Pancreas (tissue), 10 donors: ENCODE results near the gene PCDHGA6. TPM values are rescaled to one million over a fixed set of nuclear protein-coding genes. Genes with fewer than 3 reads are reported as not detected.
"Not testable (repeated sequence)": the region's sequence is repeated elsewhere in the genome, so short reads cannot be mapped to it uniquely, and the experiment has no call there.

ENCODE experiments used
- ATAC-seq, 4 donors: fragments of 200-7000 bp; cut with Tn5 transposase; one replicate each; pipeline versions ENCODE4 v1.8.0 to v1.9.1; 2020; ENCODE audit warnings: mild to moderate bottlenecking in 4 of 4, moderate library complexity in 4 of 4
- DNase-seq, 6 donors: peaks; one replicate each; pipeline ENCODE4 v3.0.0-alpha.2; 2020
- FAIRE-seq: peaks from 2 replicates; lab custom pipeline; 2012; peaks lifted over from hg19 to GRCh38; lab: Jason Lieb, UNC
- H3K27ac ChIP-seq, 4 donors: fragments of 200-600 bp; sonication (generic); 1 replicate in 3 of 4; 2 replicates in 1 of 4; pipeline versions ENCODE4 v1.5.0 to v1.8.0; 2020
- H3K27me3 ChIP-seq, 4 donors: fragments of 200-600 bp; one replicate each; pipeline ENCODE4 v1.8.0; 2021
- H3K36me3 ChIP-seq, 3 donors: fragments of 200-600 bp; sonication (generic) in 1 of 3; one replicate each; pipeline versions ENCODE4 v1.5.0 to v1.8.0; 2020 to 2021
- H3K4me1 ChIP-seq, 3 donors: fragments of 200-600 bp; one replicate each; pipeline ENCODE4 v1.8.0; 2021
- H3K4me3 ChIP-seq, 4 donors: fragments of 200-600 bp; sonication (generic) in 2 of 4; one replicate each; pipeline versions ENCODE4 v1.5.0 to v1.8.0; 2020 to 2021
- H3K9me3 ChIP-seq, 4 donors: fragments of 200-600 bp; one replicate each; pipeline ENCODE4 v1.8.0; 2021
- CTCF ChIP-seq, 4 donors: fragments of 200-600 bp; sonication (generic) in 3 of 4; IDR thresholded peaks; one replicate each; pipeline versions ENCODE4 v1.5.0 to v1.8.0; 2021; ENCODE audit warnings: antibody characterized with exemption in 4 of 4
- WGBS, 2 donors: extraction: QIAGEN DNeasy Blood & Tissue Kit; methylation state at CpG; one replicate each; pipeline ENCODE4 v1.1.7; 2013; 5-methylcytosine and 5-hydroxymethylcytosine counted together
- intact Hi-C, 3 donors: fragments of 100-400 bp; cut with DNase I; formaldehyde crosslinking; loops; one replicate each; pipeline versions ENCODE4 v1.11.1 to v1.14.2; 2022
- polyA plus RNA-seq, 2 donors: library from polyadenylated mRNA; stranded (reverse); fragments of 200-250 nt; gene quantifications; one replicate each; pipeline ENCODE4 v1.2.3, GENCODE V29; 2013
- total RNA-seq, 6 donors: library from RNA; stranded (reverse); fragmentation: NEBNext Ultra II Directional in 4 of 6; extraction: Animal tissue kit (Norgen Biotek cat#: 25700) in 4 of 6; gene quantifications; one replicate each; pipeline versions ENCODE4 v1.2.1 to v1.2.4, GENCODE V29; 2021 to 2023
- donor health status: healthy with polysubstance abuse.
- donor health status: DM: no; HTN: no; CAD: no; lungs with moderate emphysema.
- donor health status: DM: no; HTN: no; CAD: no.
- donor health status: control.
- donor health status: control.
- donor health status: Bipolar disorder and iron deficiency.
- donor health status: DM: yes; HTN: yes; CAD: no.
- donor health status: DM: no; HTN: no; CAD: no.
- donor health status: DM: no; HTN: no; CAD: no.
- donor health status: DM: yes; HTN: yes; CAD: no.

The PCDHGA6 gene
- 1 to 10 TPM; 1.4 to 3.1 (median 2.0) TPM for total RNA-seq
- 1 to 10 TPM; 1.1 to 1.4 TPM for polyA plus RNA-seq

GRCh38 chr5:141373673-141374317 is at the start of gene PCDHGA6:
Gene PCDHGA6 (plus strand): TSS chr5:141373891. CDS start chr5:141374084, 193 bp downstream.
- peaks cover 0 to 27% (median 2%) of the 10 kb centered on the region in 4 donors for H3K9me3 ChIP-seq
- no peak within 1 kb of the TSS for H3K27ac ChIP-seq
- no peaks in the 10 kb centered on the region for H3K4me1 ChIP-seq
- ATAC-seq (peak in 1 of 4 donors; percentile 38), FAIRE-seq (no peak), DNase-seq (no peak)
- H3K4me3 ChIP-seq = no peak within 1 kb of the TSS
- intact Hi-C loops = no loop called here
- 14 to 15% methylated on average over 27 of the region's 27 CpGs for WGBS, 2 donors
- no peaks in the 10 kb centered on the region for H3K36me3 ChIP-seq
- no peaks in the 10 kb centered on the region for H3K27me3 ChIP-seq
- TF ChIP-seq CTCF (IDR thresholded peaks at IDR 0.05) = peak in 1 of 4 donors; percentile 7

- DNase-seq (peak in 1 of 6 donors; percentile 25), FAIRE-seq (no peak), ATAC-seq (peak in 3 of 4 donors; percentile 80 to 87 (median 82))
- WGBS, 2 donors = 8 to 10% methylated on average over 27 of the region's 27 CpGs
- intact Hi-C loops = no loop called here
- H3K27me3 ChIP-seq = peaks cover 0 to 3% (median 1%) of the 10 kb centered on the region in 4 donors
- TF ChIP-seq CTCF (IDR thresholded peaks at IDR 0.05) = peak in 1 of 4 donors; percentile 19
- H3K4me3 ChIP-seq = peak overlapping the region in 1 of 4 donors; percentile 26
- no peak overlapping the region for H3K27ac ChIP-seq
- no peaks in the 10 kb centered on the region for H3K4me1 ChIP-seq
- H3K9me3 ChIP-seq = no peaks in the 10 kb centered on the region
- no peaks in the 10 kb centered on the region for H3K36me3 ChIP-seq
These were observed 47.4 kb upstream of the PCDHGA6 start for GRCh38 chr5:141326088-141326854.

- WGBS, 2 donors = 73% methylated on average over 8 of the region's 8 CpGs
- no peak for TF ChIP-seq CTCF (IDR thresholded peaks at IDR 0.05)
- DNase-seq = no peak
- Histone ChIP-seq H3K36me3 (no peaks in the 10 kb centered on the region), H3K27ac (no peak overlapping the region), H3K27me3 (peaks cover 0 to 7% (median 1%) of the 10 kb centered on the region in 4 donors), H3K4me3 (no peak overlapping the region), H3K4me1 (no peaks in the 10 kb centered on the region), H3K9me3 (no peaks in the 10 kb centered on the region)
- no peak for ATAC-seq
- intact Hi-C loops = no loop called here
- no peak for FAIRE-seq
These were observed 45.5 kb upstream of the PCDHGA6 start for GRCh38 chr5:141328231-141328630.

- H3K9me3 ChIP-seq = peaks cover 0 to 4% (median 0%) of the 10 kb centered on the region in 4 donors
- DNase-seq = no peak
- H3K27me3 ChIP-seq = peaks cover 0 to 22% (median 1%) of the 10 kb centered on the region in 4 donors
- peak within 1 kb of the TSS in 2 of 4 donors; percentile 11 to 17 for H3K4me3 ChIP-seq
- 16 to 18% methylated on average over 21 of the region's 21 CpGs for WGBS, 2 donors
- peak in 1 of 4 donors; percentile 18 for TF ChIP-seq CTCF (IDR thresholded peaks at IDR 0.05)
- FAIRE-seq = no peak
- no peaks in the 10 kb centered on the region for H3K36me3 ChIP-seq
- intact Hi-C loops = no loop called here
- H3K27ac ChIP-seq = no peak within 1 kb of the TSS
- no peaks in the 10 kb centered on the region for H3K4me1 ChIP-seq
- ATAC-seq = peak; percentile 55 to 85 (median 69)
These were observed 43.2 kb upstream of the PCDHGA6 start, which contains the start of gene PCDHGA1 for GRCh38 chr5:141330299-141331080. Gene PCDHGA1 (plus strand): TSS chr5:141330514.

- FAIRE-seq, DNase-seq, H3K27ac ChIP-seq, H3K4me3 ChIP-seq, H3K36me3 ChIP-seq, intact Hi-C loops, ATAC-seq, H3K4me1 ChIP-seq: not testable (repeated sequence)
- WGBS, 2 donors = 32 to 36% methylated on average over 31 to 39 of the region's 39 CpGs
- H3K9me3 ChIP-seq = peaks cover 0 to 10% (median 0%) of the 10 kb centered on the region in 4 donors
- peaks cover 0 to 33% (median 3%) of the 10 kb centered on the region in 4 donors for H3K27me3 ChIP-seq
These were observed 41.1 kb upstream of the PCDHGA6 start for GRCh38 chr5:141332571-141332970.
